Thoracic aorta (tissue), 2 donors: ENCODE measurements around the gene USP40. TPM values are rescaled to one million over a fixed set of nuclear protein-coding genes. Genes with fewer than 3 reads are reported as not detected.

Experiments used
- ATAC-seq: fragments of 150-250 bp; one replicate; pipeline ENCODE4 v1.8.0; 2017; ENCODE audit warnings: low read depth; ENCODE audit not compliant: insufficient number of reproducible peaks, low FRiP score
- DNase-seq: peaks from one replicate; pipeline ENCODE4 v3.0.0-alpha.2; 2020; ENCODE audit warnings: low spot score
- H3K27ac ChIP-seq, 2 donors: fragments of 200-600 bp; sonication (generic); 1 replicate in 1 of 2; 2 replicates in 1 of 2; pipeline ENCODE4 v1.5.1; 2016; ENCODE audit warnings: mild to moderate bottlenecking in 2 of 2, moderate library complexity in 2 of 2
- H3K27me3 ChIP-seq: fragments of 200-600 bp; sonication (generic); replicated peaks from 2 replicates; pipeline ENCODE4 v1.6.0; 2016; ENCODE audit warnings: mild to moderate bottlenecking; ENCODE audit not compliant: insufficient read depth
- H3K36me3 ChIP-seq: fragments of 200-600 bp; sonication (generic); one replicate; pipeline ENCODE4 v1.5.1; 2016
- H3K4me1 ChIP-seq, 2 donors: fragments of 200-600 bp; sonication (generic); 1 replicate in 1 of 2; 2 replicates in 1 of 2; pipeline versions ENCODE4 v1.5.1 to v1.6.0; 2016; ENCODE audit warnings: low read depth in 2 of 2, mild to moderate bottlenecking in 1 of 2; ENCODE audit not compliant: control insufficient read depth in 1 of 2
- H3K4me3 ChIP-seq: fragments of 200-600 bp; sonication (generic); 2 replicates; pipeline ENCODE4 v1.5.1; 2016; ENCODE audit warnings: mild to moderate bottlenecking
- H3K9me3 ChIP-seq: fragments of 200-600 bp; sonication (generic); 2 replicates; pipeline ENCODE4 v1.5.1; 2016
- total RNA-seq, 2 donors: library from RNA; depleted of rRNA; stranded (reverse); fragments of >200 nt; gene quantifications; one replicate each; pipeline versions ENCODE4 v1.1.0 to v1.2.3, GENCODE V29; 2016
- TF ChIP-seq, protein P1 (sequence below): fragments of 200-600 bp; sonication (generic); IDR thresholded peaks from one replicate; pipeline ENCODE4 v1.5.1; 2019; ENCODE audit warnings: antibody characterized with exemption

Gene USP40
- total RNA-seq, 2 donors from 2014 or later, result 23.3 to 30.0 TPM

DNA sequence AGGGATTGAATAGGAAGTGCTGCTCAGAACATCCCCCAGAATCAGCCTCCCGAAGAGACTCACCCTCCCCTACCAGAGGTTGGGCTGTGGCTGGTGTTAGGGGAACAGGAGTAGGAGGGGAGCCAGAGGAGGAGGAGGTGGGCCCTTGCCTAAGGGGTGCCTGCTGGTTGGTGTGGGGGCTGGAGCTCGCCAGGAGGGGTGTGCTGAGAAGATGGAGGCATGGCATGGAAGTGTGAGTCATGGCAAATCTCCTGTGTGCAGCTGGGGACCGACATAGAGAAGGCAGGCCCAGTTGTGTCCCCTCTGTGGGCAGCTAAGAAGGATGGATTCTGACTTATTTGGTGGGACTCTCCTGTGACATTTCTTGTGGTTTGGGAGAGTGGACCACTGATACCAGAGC is 138.6 kb downstream of the USP40 start:
- H3K4me3 ChIP-seq, result no peak overlapping the region
- H3K9me3 ChIP-seq, result no peaks in the 10 kb centered on the region
- no peak overlapping the region for H3K27ac ChIP-seq
- no peaks in the 10 kb centered on the region for H3K36me3 ChIP-seq
- H3K27me3 ChIP-seq, result no peaks in the 10 kb centered on the region
- TF ChIP-seq, protein P1, sequence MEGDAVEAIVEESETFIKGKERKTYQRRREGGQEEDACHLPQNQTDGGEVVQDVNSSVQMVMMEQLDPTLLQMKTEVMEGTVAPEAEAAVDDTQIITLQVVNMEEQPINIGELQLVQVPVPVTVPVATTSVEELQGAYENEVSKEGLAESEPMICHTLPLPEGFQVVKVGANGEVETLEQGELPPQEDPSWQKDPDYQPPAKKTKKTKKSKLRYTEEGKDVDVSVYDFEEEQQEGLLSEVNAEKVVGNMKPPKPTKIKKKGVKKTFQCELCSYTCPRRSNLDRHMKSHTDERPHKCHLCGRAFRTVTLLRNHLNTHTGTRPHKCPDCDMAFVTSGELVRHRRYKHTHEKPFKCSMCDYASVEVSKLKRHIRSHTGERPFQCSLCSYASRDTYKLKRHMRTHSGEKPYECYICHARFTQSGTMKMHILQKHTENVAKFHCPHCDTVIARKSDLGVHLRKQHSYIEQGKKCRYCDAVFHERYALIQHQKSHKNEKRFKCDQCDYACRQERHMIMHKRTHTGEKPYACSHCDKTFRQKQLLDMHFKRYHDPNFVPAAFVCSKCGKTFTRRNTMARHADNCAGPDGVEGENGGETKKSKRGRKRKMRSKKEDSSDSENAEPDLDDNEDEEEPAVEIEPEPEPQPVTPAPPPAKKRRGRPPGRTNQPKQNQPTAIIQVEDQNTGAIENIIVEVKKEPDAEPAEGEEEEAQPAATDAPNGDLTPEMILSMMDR, result no peak
- DNase-seq (no peak), ATAC-seq (no peak)
- H3K4me1 ChIP-seq, result peaks cover 3 to 35% of the 10 kb centered on the region in 2 donors

DNA sequence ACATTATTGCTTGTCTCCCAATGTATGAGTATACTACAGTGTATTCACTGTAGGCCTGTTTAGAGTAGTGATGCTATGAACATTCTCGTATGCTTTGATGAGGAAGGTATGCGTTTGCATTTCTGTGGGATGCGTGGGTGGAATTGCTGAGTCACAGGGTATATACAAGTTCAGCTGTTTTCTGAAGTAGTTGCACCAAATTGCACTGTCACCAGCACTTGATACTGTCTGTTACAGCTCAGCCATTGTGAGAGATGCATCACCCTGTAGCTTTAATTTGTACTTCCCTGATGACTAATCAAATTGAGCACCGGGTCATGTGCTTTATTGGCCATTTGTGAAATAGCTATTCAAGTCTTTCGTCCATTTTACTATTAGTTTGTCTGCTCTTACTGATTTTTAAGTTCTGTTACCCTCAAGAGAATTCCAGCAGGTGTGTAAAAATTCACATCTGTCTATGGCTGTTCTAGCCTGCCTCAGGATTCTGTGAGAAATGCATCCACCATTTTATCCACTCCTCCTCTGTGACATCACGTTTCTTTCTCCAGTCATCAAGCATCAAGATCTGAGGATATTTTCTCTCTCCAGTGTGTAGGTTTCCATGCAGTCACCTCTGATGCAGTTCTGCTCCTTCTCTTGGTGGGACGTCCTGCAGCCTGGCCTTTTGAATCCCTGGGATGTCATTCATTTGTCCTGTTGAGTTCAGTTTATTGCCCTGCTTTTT is 139.8 kb downstream of the USP40 start:
- H3K27me3 ChIP-seq, result no peaks in the 10 kb centered on the region
- TF ChIP-seq, protein P1, result no peak
- no peaks in the 10 kb centered on the region for H3K36me3 ChIP-seq
- no peak overlapping the region for H3K27ac ChIP-seq
- H3K4me3 ChIP-seq, result no peak overlapping the region
- no peak for ATAC-seq
- peaks cover 3 to 42% of the 10 kb centered on the region in 2 donors for H3K4me1 ChIP-seq
- no peaks in the 10 kb centered on the region for H3K9me3 ChIP-seq
- no peak for DNase-seq

Other genes with a start within 250 kb of the USP40 start
- 10 to 100 TPM; 47.3 to 47.9 TPM for gene DGKD, start 212.3 kb downstream of the USP40 start, total RNA-seq
- not detected for gene UGT1A8, start 50.9 kb upstream of the USP40 start, total RNA-seq
- under 1 TPM in 1 of 2 donors, not detected in 1; 0.41 TPM for gene UGT1A10, start 69.7 kb upstream of the USP40 start, total RNA-seq
- gene UGT1A9, start 105.1 kb upstream of the USP40 start, total RNA-seq, result not detected
- under 1 TPM in 1 of 2 donors, not detected in 1; 0.35 TPM for gene UGT1A7, start 115.1 kb upstream of the USP40 start, total RNA-seq
- not detected for gene UGT1A6, start 126.1 kb upstream of the USP40 start, total RNA-seq
- gene UGT1A5, start 146.1 kb upstream of the USP40 start, total RNA-seq, result not detected
- gene UGT1A4, start 152.0 kb upstream of the USP40 start, total RNA-seq, result not detected
- gene UGT1A3, start 162.3 kb upstream of the USP40 start, total RNA-seq, result not detected
- gene UGT1A1, start 193.5 kb upstream of the USP40 start, total RNA-seq, result not detected
- not detected for gene MROH2A, start 211.5 kb upstream of the USP40 start, total RNA-seq